Measurements from ENCODE around the gene DCTD. TPM values are rescaled to one million over a fixed set of nuclear protein-coding genes. Genes with fewer than 3 reads are reported as not detected.

DCTD gene
- total RNA-seq, 1 donor from 2014 or later, result 90.1 TPM

GRCh38 chr4:182842104-182842600 lies 75.0 kb downstream of the DCTD start:
- Histone ChIP-seq H3K27ac (no peak overlapping the region), H3K4me3 (no peak overlapping the region), H3K9me3 (no peaks in the 10 kb centered on the region), H3K27me3 (ENCODE audit: low read depth) (no peaks in the 10 kb centered on the region), H3K4me1 (no peaks in the 10 kb centered on the region), H3K36me3 (no peaks in the 10 kb centered on the region)
- intact Hi-C loops (cut with DNase I), result no loop called here
- DNase-seq, result no peak
- TF ChIP-seq, protein P1, sequence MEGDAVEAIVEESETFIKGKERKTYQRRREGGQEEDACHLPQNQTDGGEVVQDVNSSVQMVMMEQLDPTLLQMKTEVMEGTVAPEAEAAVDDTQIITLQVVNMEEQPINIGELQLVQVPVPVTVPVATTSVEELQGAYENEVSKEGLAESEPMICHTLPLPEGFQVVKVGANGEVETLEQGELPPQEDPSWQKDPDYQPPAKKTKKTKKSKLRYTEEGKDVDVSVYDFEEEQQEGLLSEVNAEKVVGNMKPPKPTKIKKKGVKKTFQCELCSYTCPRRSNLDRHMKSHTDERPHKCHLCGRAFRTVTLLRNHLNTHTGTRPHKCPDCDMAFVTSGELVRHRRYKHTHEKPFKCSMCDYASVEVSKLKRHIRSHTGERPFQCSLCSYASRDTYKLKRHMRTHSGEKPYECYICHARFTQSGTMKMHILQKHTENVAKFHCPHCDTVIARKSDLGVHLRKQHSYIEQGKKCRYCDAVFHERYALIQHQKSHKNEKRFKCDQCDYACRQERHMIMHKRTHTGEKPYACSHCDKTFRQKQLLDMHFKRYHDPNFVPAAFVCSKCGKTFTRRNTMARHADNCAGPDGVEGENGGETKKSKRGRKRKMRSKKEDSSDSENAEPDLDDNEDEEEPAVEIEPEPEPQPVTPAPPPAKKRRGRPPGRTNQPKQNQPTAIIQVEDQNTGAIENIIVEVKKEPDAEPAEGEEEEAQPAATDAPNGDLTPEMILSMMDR (IDR thresholded peaks at IDR 0.05), result no peak
- no peak for ATAC-seq

DNA sequence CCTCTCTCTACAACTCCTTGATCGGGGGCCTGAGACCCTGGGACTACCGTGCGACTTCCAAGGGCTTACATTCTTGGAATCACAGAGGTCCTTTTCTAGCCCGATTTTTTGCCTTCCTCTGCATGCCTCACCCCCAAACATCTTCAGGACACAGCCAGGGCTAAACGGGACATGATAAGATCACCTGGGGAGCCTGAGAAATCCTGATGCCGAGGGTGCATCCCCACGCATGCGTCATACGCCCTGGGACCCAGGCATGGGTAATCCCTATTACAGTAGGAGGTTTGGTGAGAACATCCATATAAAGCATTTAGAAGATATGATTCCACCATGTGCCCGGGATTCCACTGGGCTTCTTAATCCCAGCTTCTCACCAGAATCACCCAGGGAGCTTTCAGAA lies 77.1 kb downstream of the DCTD start:
- H3K27ac ChIP-seq, result no peak overlapping the region
- H3K36me3 ChIP-seq, result no peaks in the 10 kb centered on the region
- intact Hi-C loops (cut with DNase I), result no loop called here
- no peaks in the 10 kb centered on the region for H3K4me1 ChIP-seq
- no peaks in the 10 kb centered on the region for H3K27me3 ChIP-seq (ENCODE audit: low read depth)
- ATAC-seq (no peak), DNase-seq (no peak)
- H3K9me3 ChIP-seq, result no peaks in the 10 kb centered on the region
- H3K4me3 ChIP-seq, result no peak overlapping the region
- TF ChIP-seq, protein P1 (IDR thresholded peaks at IDR 0.05), result no peak

Other genes with a start within 250 kb of the DCTD start
- 109 TPM for gene WWC2, start 181.9 kb upstream of the DCTD start, total RNA-seq